NCI-H187 (cell line): ENCODE measurements around the gene LAMP5.
A peak's percentile ranks its signal among the peaks of the same experiment; 100 is the strongest.

Experiments used
- DNase-seq, 2 experiments: peaks; one replicate each; lab custom pipeline; 2025; lab: John Stamatoyannopoulos, UW

Gene LAMP5

GRCh38 chr20:9543214-9543613 lies 28.8 kb downstream of the LAMP5 start:
- no peak for DNase-seq

- no peak for DNase-seq
Observed at GRCh38 chr20:9550283-9550682, 35.9 kb downstream of the LAMP5 start.

- DNase-seq = peak in 1 of 2 experiments; percentile 68
Observed at GRCh38 chr20:9550871-9551270, 36.5 kb downstream of the LAMP5 start.

GRCh38 chr20:9551808-9552550 lies 37.6 kb downstream of the LAMP5 start:
- no peak for DNase-seq

GRCh38 chr20:9555781-9556180 lies 41.4 kb downstream of the LAMP5 start:
- DNase-seq = no peak

GRCh38 chr20:9557411-9557810 lies 43.0 kb downstream of the LAMP5 start:
- no peak for DNase-seq

GRCh38 chr20:9565910-9566550 lies 51.6 kb downstream of the LAMP5 start:
- DNase-seq = no peak

GRCh38 chr20:9566977-9567376 lies 52.6 kb downstream of the LAMP5 start:
- no peak for DNase-seq

- no peak for DNase-seq
Observed at GRCh38 chr20:9570612-9571011, 56.2 kb downstream of the LAMP5 start.

GRCh38 chr20:9571783-9572182 lies 57.4 kb downstream of the LAMP5 start:
- no peak for DNase-seq

- no peak for DNase-seq
Observed at GRCh38 chr20:9572670-9573069, 58.3 kb downstream of the LAMP5 start.

GRCh38 chr20:9573335-9574151 lies 59.2 kb downstream of the LAMP5 start:
- DNase-seq = peak in 1 of 2 experiments; percentile 7

- no peak for DNase-seq
Observed at GRCh38 chr20:9574181-9574580, 59.8 kb downstream of the LAMP5 start.

- no peak for DNase-seq
Observed at GRCh38 chr20:9574776-9575175, 60.4 kb downstream of the LAMP5 start.

- DNase-seq = no peak
Observed at GRCh38 chr20:9575836-9576235, 61.4 kb downstream of the LAMP5 start.

GRCh38 chr20:9576695-9577094 lies 62.3 kb downstream of the LAMP5 start:
- no peak for DNase-seq

GRCh38 chr20:9577397-9577796 lies 63.0 kb downstream of the LAMP5 start:
- no peak for DNase-seq

GRCh38 chr20:9578594-9578993 lies 64.2 kb downstream of the LAMP5 start:
- no peak for DNase-seq
